Liver (tissue), 9 donors: Measurements from ENCODE around the gene ELN. TPM values are rescaled to one million over a fixed set of nuclear protein-coding genes. Genes with fewer than 3 reads are reported as not detected.

Experiments used
- DNase-seq: peaks from one replicate; pipeline ENCODE4 v3.0.0-alpha.2; 2017; ENCODE audit warnings: low spot score
- H3K27ac ChIP-seq, 2 donors: one replicate each; pipeline ENCODE4 v1.7.0; 2013; ENCODE audit warnings: inconsistent platforms in 2 of 2, low read length in 2 of 2, control low read depth in 1 of 2, low read depth in 1 of 2, mild to moderate bottlenecking in 1 of 2
- H3K27me3 ChIP-seq, 4 donors: one replicate each; pipeline versions ENCODE4 v1.6.1 to v1.7.0; 2013; ENCODE audit warnings: low read length in 3 of 4, inconsistent platforms in 1 of 4, mild to moderate bottlenecking in 1 of 4, moderate library complexity in 1 of 4; ENCODE audit not compliant: control insufficient read depth in 4 of 4, insufficient read depth in 4 of 4
- H3K36me3 ChIP-seq, 4 donors: one replicate each; pipeline versions ENCODE4 v1.6.1 to v1.7.0; 2013; ENCODE audit warnings: low read length in 3 of 4, mild to moderate bottlenecking in 3 of 4, low read depth in 1 of 4, moderate library complexity in 1 of 4; ENCODE audit not compliant: control insufficient read depth in 4 of 4, insufficient read depth in 3 of 4
- H3K4me1 ChIP-seq, 4 donors: one replicate each; pipeline versions ENCODE4 v1.6.1 to v1.7.0; 2013; ENCODE audit warnings: low read length in 3 of 4, mild to moderate bottlenecking in 3 of 4, moderate library complexity in 1 of 4; ENCODE audit not compliant: control insufficient read depth in 4 of 4, insufficient read depth in 4 of 4
- H3K4me3 ChIP-seq, 3 donors: one replicate each; pipeline versions ENCODE4 v1.6.1 to v1.7.0; 2013; ENCODE audit warnings: low read length in 3 of 3, control low read depth in 1 of 3, low read depth in 1 of 3, mild to moderate bottlenecking in 1 of 3
- H3K9ac ChIP-seq, 2 donors: one replicate each; pipeline ENCODE4 v1.7.0; 2013; ENCODE audit warnings: low read length in 2 of 2, mild to moderate bottlenecking in 2 of 2, moderate library complexity in 2 of 2, control low read depth in 1 of 2, low read depth in 1 of 2
- H3K9me3 ChIP-seq, 4 donors: one replicate each; pipeline versions ENCODE4 v1.6.1 to v1.7.0; 2013; ENCODE audit warnings: low read length in 3 of 4; ENCODE audit not compliant: control insufficient read depth in 4 of 4
- EGR1 ChIP-seq, 2 donors: IDR thresholded peaks; 2 replicates each; pipeline ENCODE4 v1.6.1; 2016 to 2018; ENCODE audit warnings: antibody characterized with exemption in 2 of 2, low read depth in 2 of 2
- FOXA2 ChIP-seq: IDR thresholded peaks from 2 replicates; pipeline ENCODE4 v1.6.1; 2016; ENCODE audit warnings: antibody characterized with exemption
- GABPA ChIP-seq, 2 donors: IDR thresholded peaks in 1 of 2; conservative IDR thresholded peaks in 1 of 2; 2 replicates each; pipeline ENCODE4 v1.6.1; 2016; ENCODE audit warnings: antibody characterized with exemption in 2 of 2, mild to moderate bottlenecking in 1 of 2, moderate library complexity in 1 of 2
- HNF4G ChIP-seq: IDR thresholded peaks from 2 replicates; pipeline ENCODE4 v1.6.1; 2016; ENCODE audit warnings: antibody characterized with exemption
- NR2F2 ChIP-seq: IDR thresholded peaks from 2 replicates; pipeline ENCODE4 v1.6.1; 2016; ENCODE audit warnings: antibody characterized with exemption
- RAD21 ChIP-seq, 2 donors: IDR thresholded peaks; 2 replicates each; pipeline ENCODE4 v1.6.1; 2016; ENCODE audit warnings: antibody characterized with exemption in 2 of 2, mild to moderate bottlenecking in 2 of 2
- RXRA ChIP-seq, 2 donors: IDR thresholded peaks; 2 replicates each; pipeline ENCODE4 v1.6.1; 2017 to 2018; ENCODE audit warnings: antibody characterized with exemption in 2 of 2, mild to moderate bottlenecking in 1 of 2
- SP1 ChIP-seq: IDR thresholded peaks from 2 replicates; pipeline ENCODE4 v1.6.1; 2018; ENCODE audit warnings: antibody characterized with exemption, mild to moderate bottlenecking
- YY1 ChIP-seq: IDR thresholded peaks from 2 replicates; pipeline ENCODE4 v1.6.1; 2016; ENCODE audit warnings: antibody characterized with exemption, mild to moderate bottlenecking
- WGBS: extraction: QIAGEN DNeasy Blood & Tissue Kit; methylation state at CpG from one replicate; pipeline ENCODE4 v1.1.7; 2013; 5-methylcytosine and 5-hydroxymethylcytosine counted together
- polyA plus RNA-seq, 2 donors: library from polyadenylated mRNA; stranded (reverse) in 1 of 2; unstranded in 1 of 2; fragments of 200-250 nt in 1 of 2; fragments of >200 nt in 1 of 2; fragmentation: Nextera tagmentation in 1 of 2; extraction: Ambion mirVana in 1 of 2; gene quantifications; one replicate each; pipeline versions ENCODE4 v1.2.1 to v1.2.3, GENCODE V29; 2013 to 2015
- total RNA-seq, 2 donors: library from RNA; depleted of rRNA; stranded (reverse); fragments of >200 nt; gene quantifications; one replicate each; pipeline ENCODE4 v1.2.3, GENCODE V29; 2014
- TF ChIP-seq, protein P1 (sequence below): IDR thresholded peaks from 2 replicates; pipeline ENCODE4 v1.6.1; 2016; ENCODE audit warnings: antibody characterized with exemption
- TF ChIP-seq, protein P2 (sequence below): IDR thresholded peaks from 2 replicates; pipeline ENCODE4 v1.6.1; 2016; ENCODE audit warnings: antibody characterized with exemption, mild to moderate bottlenecking
- TF ChIP-seq, protein P3 (sequence below): fragments of 150-350 bp; IDR thresholded peaks from 2 replicates; pipeline ENCODE4 v1.5.1; 2017; ENCODE audit warnings: improper control_type of control experiment, low read depth, low read length; ENCODE audit not compliant: missing input control
- TF ChIP-seq, protein P4 (sequence below): IDR thresholded peaks from 2 replicates; pipeline ENCODE4 v1.6.1; 2016; ENCODE audit warnings: antibody characterized with exemption
- donor health status: healthy.
- donor health status: healthy.
- donor health status: healthy.
- donor health status: healthy.
- donor health status: healthy.

ELN gene
- total and polyA plus RNA-seq, 4 donors, result 2.7 to 16.3 (median 9.7) TPM

DNA sequence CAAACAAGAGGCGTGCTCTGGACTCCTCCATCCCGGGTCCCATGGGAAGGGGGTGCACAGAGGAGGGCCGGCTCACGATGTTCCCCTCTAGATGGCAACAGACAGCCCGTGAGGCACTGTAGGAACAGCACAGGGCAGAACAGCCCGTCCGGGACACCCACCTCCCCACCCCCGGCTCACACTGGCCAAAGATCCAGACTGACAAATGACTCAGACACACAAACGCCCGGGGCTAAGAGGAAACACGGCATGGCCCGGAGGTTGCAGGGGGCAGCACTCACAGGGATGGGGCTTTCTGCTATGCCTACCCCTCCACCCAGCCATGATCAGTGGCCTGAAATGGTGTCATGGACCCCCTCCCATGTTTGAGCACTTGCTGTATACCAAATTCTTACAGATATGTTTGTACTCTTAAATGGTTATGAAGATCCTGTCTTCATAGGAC, 4.9 kb upstream of the ELN start:
- 15% methylated on average over 12 of the region's 12 CpGs for WGBS
- H3K27ac ChIP-seq, result no peak overlapping the region

DNA sequence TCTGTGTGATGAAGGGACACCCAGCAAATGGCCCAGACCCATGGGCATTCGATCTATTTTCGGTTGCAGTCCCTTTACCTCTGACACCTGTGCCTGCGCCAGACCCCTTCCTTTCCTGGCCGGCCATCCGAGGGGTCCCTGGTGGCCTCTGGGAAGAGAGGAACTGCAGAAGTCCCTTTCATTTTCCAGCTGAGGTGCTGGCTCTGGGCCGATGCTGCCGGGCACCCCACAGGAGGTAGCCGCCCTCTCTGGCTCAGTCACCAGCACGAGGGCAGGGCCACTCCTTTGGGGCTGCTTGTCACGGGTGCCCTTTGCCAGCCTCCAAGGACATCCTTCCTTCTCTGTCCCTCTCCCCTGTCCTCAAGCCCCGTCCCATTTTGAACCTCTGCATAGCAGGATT, 4.2 kb upstream of the ELN start:
- no peaks in the 10 kb centered on the region for H3K36me3 ChIP-seq
- H3K27me3 ChIP-seq, result no peaks in the 10 kb centered on the region
- 87% methylated on average over 11 of the region's 11 CpGs for WGBS
- DNase-seq, result no peak
- H3K9me3 ChIP-seq, result no peaks in the 10 kb centered on the region
- no peak overlapping the region for H3K27ac ChIP-seq
- no peak overlapping the region for H3K4me3 ChIP-seq
- TF ChIP-seq RAD21 (IDR thresholded peaks at IDR 0.05) (no peak), SP1 (no peak), EGR1 (IDR thresholded peaks at IDR 0.05; ENCODE audit: low read depth in 2 of 2) (no peak), FOXA2 (no peak), RXRA (IDR thresholded peaks at IDR 0.05) (no peak)
- TF ChIP-seq, protein P1, sequence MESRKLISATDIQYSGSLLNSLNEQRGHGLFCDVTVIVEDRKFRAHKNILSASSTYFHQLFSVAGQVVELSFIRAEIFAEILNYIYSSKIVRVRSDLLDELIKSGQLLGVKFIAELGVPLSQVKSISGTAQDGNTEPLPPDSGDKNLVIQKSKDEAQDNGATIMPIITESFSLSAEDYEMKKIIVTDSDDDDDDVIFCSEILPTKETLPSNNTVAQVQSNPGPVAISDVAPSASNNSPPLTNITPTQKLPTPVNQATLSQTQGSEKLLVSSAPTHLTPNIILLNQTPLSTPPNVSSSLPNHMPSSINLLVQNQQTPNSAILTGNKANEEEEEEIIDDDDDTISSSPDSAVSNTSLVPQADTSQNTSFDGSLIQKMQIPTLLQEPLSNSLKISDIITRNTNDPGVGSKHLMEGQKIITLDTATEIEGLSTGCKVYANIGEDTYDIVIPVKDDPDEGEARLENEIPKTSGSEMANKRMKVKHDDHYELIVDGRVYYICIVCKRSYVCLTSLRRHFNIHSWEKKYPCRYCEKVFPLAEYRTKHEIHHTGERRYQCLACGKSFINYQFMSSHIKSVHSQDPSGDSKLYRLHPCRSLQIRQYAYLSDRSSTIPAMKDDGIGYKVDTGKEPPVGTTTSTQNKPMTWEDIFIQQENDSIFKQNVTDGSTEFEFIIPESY, result no peak
- TF ChIP-seq, protein P2, sequence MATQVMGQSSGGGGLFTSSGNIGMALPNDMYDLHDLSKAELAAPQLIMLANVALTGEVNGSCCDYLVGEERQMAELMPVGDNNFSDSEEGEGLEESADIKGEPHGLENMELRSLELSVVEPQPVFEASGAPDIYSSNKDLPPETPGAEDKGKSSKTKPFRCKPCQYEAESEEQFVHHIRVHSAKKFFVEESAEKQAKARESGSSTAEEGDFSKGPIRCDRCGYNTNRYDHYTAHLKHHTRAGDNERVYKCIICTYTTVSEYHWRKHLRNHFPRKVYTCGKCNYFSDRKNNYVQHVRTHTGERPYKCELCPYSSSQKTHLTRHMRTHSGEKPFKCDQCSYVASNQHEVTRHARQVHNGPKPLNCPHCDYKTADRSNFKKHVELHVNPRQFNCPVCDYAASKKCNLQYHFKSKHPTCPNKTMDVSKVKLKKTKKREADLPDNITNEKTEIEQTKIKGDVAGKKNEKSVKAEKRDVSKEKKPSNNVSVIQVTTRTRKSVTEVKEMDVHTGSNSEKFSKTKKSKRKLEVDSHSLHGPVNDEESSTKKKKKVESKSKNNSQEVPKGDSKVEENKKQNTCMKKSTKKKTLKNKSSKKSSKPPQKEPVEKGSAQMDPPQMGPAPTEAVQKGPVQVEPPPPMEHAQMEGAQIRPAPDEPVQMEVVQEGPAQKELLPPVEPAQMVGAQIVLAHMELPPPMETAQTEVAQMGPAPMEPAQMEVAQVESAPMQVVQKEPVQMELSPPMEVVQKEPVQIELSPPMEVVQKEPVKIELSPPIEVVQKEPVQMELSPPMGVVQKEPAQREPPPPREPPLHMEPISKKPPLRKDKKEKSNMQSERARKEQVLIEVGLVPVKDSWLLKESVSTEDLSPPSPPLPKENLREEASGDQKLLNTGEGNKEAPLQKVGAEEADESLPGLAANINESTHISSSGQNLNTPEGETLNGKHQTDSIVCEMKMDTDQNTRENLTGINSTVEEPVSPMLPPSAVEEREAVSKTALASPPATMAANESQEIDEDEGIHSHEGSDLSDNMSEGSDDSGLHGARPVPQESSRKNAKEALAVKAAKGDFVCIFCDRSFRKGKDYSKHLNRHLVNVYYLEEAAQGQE, result no peak
- TF ChIP-seq, protein P3, sequence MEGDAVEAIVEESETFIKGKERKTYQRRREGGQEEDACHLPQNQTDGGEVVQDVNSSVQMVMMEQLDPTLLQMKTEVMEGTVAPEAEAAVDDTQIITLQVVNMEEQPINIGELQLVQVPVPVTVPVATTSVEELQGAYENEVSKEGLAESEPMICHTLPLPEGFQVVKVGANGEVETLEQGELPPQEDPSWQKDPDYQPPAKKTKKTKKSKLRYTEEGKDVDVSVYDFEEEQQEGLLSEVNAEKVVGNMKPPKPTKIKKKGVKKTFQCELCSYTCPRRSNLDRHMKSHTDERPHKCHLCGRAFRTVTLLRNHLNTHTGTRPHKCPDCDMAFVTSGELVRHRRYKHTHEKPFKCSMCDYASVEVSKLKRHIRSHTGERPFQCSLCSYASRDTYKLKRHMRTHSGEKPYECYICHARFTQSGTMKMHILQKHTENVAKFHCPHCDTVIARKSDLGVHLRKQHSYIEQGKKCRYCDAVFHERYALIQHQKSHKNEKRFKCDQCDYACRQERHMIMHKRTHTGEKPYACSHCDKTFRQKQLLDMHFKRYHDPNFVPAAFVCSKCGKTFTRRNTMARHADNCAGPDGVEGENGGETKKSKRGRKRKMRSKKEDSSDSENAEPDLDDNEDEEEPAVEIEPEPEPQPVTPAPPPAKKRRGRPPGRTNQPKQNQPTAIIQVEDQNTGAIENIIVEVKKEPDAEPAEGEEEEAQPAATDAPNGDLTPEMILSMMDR, result no peak
- no peak overlapping the region for H3K9ac ChIP-seq
- peaks cover 0 to 15% (median 8%) of the 10 kb centered on the region in 4 donors for H3K4me1 ChIP-seq

More for the DNA sequence above, 4.9 kb upstream of the ELN start:
- TF ChIP-seq FOXA2 (no peak), RAD21 (IDR thresholded peaks at IDR 0.05) (peak in 1 of 2 donors; percentile 9), SP1 (peak; percentile 14), NR2F2 (peak; percentile 60)
- no peaks in the 10 kb centered on the region for H3K36me3 ChIP-seq
- H3K4me1 ChIP-seq, result peaks cover 0 to 13% (median 8%) of the 10 kb centered on the region in 4 donors
- H3K9ac ChIP-seq, result no peak overlapping the region
- no peak for DNase-seq
- H3K9me3 ChIP-seq, result no peaks in the 10 kb centered on the region
- no peaks in the 10 kb centered on the region for H3K27me3 ChIP-seq
- H3K4me3 ChIP-seq, result no peak overlapping the region

DNA sequence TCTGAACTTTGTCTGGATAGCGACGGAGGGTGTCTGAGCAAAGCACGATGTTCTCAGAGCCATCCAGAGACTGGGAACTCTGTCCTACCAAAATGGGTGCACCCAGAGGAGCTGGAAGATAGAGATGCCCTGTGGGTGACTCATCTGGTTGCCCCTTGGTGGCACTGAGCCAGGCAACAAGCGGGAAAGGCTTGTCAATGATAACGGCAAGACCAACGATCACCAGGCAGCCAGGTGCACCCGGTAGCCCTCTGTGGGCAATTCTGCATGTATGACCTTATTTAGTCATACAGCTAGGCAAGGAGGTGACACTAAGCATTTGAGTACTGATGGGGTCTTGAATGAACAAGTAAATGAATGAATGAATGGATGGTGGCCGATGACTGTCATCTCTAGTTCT, 2.8 kb upstream of the ELN start:
- no peak for DNase-seq
- Histone ChIP-seq H3K9ac (no peak overlapping the region), H3K36me3 (no peaks in the 10 kb centered on the region), H3K4me3 (no peak overlapping the region), H3K27me3 (no peaks in the 10 kb centered on the region), H3K9me3 (no peaks in the 10 kb centered on the region), H3K27ac (no peak overlapping the region), H3K4me1 (peaks cover 2 to 20% (median 11%) of the 10 kb centered on the region in 4 donors)
- 66% methylated on average over 8 of the region's 8 CpGs for WGBS
- TF ChIP-seq GABPA (IDR thresholded peaks at IDR 0.05 in 1 of 2, conservative IDR thresholded peaks at IDR 0.05 in 1 of 2) (no peak), YY1 (no peak), RAD21 (IDR thresholded peaks at IDR 0.05) (no peak), HNF4G (no peak), NR2F2 (no peak)
- TF ChIP-seq, protein P4, sequence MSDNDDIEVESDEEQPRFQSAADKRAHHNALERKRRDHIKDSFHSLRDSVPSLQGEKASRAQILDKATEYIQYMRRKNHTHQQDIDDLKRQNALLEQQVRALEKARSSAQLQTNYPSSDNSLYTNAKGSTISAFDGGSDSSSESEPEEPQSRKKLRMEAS, result no peak
- TF ChIP-seq, protein P1, result no peak
- TF ChIP-seq, protein P2, result no peak
